Ovary (tissue), 9 donors: ENCODE measurements around the gene RAP1GAP. TPM values are rescaled to one million over a fixed set of nuclear protein-coding genes. Genes with fewer than 3 reads are reported as not detected.
A peak's percentile ranks its signal among the peaks of the same experiment; 100 is the strongest.

Experiments used
- DNase-seq, 5 donors: peaks; one replicate each; pipeline ENCODE4 v3.0.0-alpha.2; 2019 to 2020
- H3K27ac ChIP-seq, 2 donors: fragments of 200-600 bp; one replicate each; pipeline versions ENCODE4 v1.5.1 to v1.8.0; 2019 to 2022
- H3K27me3 ChIP-seq: fragments of 200-600 bp; one replicate; pipeline ENCODE4 v1.8.0; 2022
- H3K36me3 ChIP-seq: fragments of 200-600 bp; sonication (generic); one replicate; pipeline ENCODE4 v1.5.1; 2019
- H3K4me1 ChIP-seq: one replicate; pipeline ENCODE4 v1.8.1; 2013; ENCODE audit warnings: mild to moderate bottlenecking, moderate library complexity; ENCODE audit not compliant: insufficient read depth
- H3K4me3 ChIP-seq: fragments of 200-600 bp; sonication (generic); one replicate; pipeline ENCODE4 v1.5.1; 2017
- H3K9me3 ChIP-seq, 2 donors: fragments of 200-600 bp in 1 of 2; sonication (generic) in 1 of 2; one replicate each; pipeline versions ENCODE4 v1.5.1 to v1.8.1; 2013 to 2019; ENCODE audit warnings: mild to moderate bottlenecking in 1 of 2, moderate library complexity in 1 of 2
- EP300 ChIP-seq: sonication (generic); formaldehyde crosslinking; IDR thresholded peaks from one replicate; pipeline ENCODE4 v1.6.1; 2017; ENCODE audit warnings: antibody characterized with exemption
- POLR2A ChIP-seq: fragments of 450-650 bp; IDR thresholded peaks from one replicate; pipeline ENCODE4 v1.6.1; 2017; ENCODE audit warnings: antibody characterized with exemption, mild to moderate bottlenecking, moderate library complexity
- WGBS, 3 donors: extraction: QIAGEN DNeasy Blood & Tissue Kit in 1 of 3; methylation state at CpG; one replicate each; pipeline versions ENCODE4 v1.1.5 to v1.1.7; 2013 to 2017; 5-methylcytosine and 5-hydroxymethylcytosine counted together
- intact Hi-C, 4 donors: fragments of 100-400 bp; cut with DNase I; formaldehyde crosslinking; loops; one replicate each; pipeline versions ENCODE4 v1.11.0 to v1.15.1; 2022 to 2023
- polyA plus RNA-seq, 2 donors: library from polyadenylated mRNA; stranded (reverse); fragments of 200-250 nt in 1 of 2; fragments of 350-450 nt in 1 of 2; fragmentation: Illumina TruSeq in 1 of 2; extraction: RNeasy Lipid Tissue Mini Kit (QIAGEN cat#74804) in 1 of 2; gene quantifications; one replicate each; pipeline ENCODE4 v1.2.3, GENCODE V29; 2013 to 2014
- total RNA-seq, 7 donors: library from RNA; depleted of rRNA in 2 of 7; stranded (reverse); fragments of >200 nt in 2 of 7; fragmentation: NEBNext Ultra II Directional in 3 of 7; extraction: Animal tissue kit (Norgen Biotek cat#: 25700) in 3 of 7; gene quantifications; one replicate each; pipeline versions ENCODE4 v1.1.0 to v1.2.4, GENCODE V29; 2016 to 2023
- TF ChIP-seq, protein P1 (sequence below), 3 donors: fragments of 450-650 bp in 2 of 3; fragments of 200-600 bp in 1 of 3; IDR thresholded peaks; one replicate each; pipeline versions ENCODE4 v1.5.1 to v1.8.0; 2016 to 2022; ENCODE audit warnings: antibody characterized with exemption in 3 of 3, mild to moderate bottlenecking in 1 of 3
- donor health status: DM: no; HTN: no; CAD: no; lungs with moderate emphysema.
- donor health status: DM: no; HTN: no; CAD: no.
- donor health status: Bipolar disorder and iron deficiency.
- donor health status: DM: yes; HTN: yes; CAD: no.
- donor health status: DM: no; HTN: no; CAD: no.
- donor health status: DM: yes; HTN: yes; CAD: no.

The RAP1GAP gene
- total and polyA plus RNA-seq, 9 donors: 0.60 to 9.4 (median 2.8) TPM

- H3K9me3 ChIP-seq: no peaks in the 10 kb centered on the region
- intact Hi-C loops: no loop called here
- H3K27me3 ChIP-seq: no peaks in the 10 kb centered on the region
- H3K27ac ChIP-seq: no peak overlapping the region
- no peaks in the 10 kb centered on the region for H3K36me3 ChIP-seq
- H3K4me3 ChIP-seq: no peak overlapping the region
- whole genome bisulfite sequencing, 3 donors: 85 to 94% (median 93%) methylated on average over 5 to 6 of the region's 6 CpGs
- TF ChIP-seq POLR2A (no peak), EP300 (no peak)
- TF ChIP-seq, protein P1, sequence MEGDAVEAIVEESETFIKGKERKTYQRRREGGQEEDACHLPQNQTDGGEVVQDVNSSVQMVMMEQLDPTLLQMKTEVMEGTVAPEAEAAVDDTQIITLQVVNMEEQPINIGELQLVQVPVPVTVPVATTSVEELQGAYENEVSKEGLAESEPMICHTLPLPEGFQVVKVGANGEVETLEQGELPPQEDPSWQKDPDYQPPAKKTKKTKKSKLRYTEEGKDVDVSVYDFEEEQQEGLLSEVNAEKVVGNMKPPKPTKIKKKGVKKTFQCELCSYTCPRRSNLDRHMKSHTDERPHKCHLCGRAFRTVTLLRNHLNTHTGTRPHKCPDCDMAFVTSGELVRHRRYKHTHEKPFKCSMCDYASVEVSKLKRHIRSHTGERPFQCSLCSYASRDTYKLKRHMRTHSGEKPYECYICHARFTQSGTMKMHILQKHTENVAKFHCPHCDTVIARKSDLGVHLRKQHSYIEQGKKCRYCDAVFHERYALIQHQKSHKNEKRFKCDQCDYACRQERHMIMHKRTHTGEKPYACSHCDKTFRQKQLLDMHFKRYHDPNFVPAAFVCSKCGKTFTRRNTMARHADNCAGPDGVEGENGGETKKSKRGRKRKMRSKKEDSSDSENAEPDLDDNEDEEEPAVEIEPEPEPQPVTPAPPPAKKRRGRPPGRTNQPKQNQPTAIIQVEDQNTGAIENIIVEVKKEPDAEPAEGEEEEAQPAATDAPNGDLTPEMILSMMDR (IDR thresholded peaks at IDR 0.05): no peak
- H3K4me1 ChIP-seq: no peaks in the 10 kb centered on the region
- DNase-seq: no peak
Measured at GRCh38 chr1:21640653-21641052, 28.5 kb downstream of the RAP1GAP start.

DNA sequence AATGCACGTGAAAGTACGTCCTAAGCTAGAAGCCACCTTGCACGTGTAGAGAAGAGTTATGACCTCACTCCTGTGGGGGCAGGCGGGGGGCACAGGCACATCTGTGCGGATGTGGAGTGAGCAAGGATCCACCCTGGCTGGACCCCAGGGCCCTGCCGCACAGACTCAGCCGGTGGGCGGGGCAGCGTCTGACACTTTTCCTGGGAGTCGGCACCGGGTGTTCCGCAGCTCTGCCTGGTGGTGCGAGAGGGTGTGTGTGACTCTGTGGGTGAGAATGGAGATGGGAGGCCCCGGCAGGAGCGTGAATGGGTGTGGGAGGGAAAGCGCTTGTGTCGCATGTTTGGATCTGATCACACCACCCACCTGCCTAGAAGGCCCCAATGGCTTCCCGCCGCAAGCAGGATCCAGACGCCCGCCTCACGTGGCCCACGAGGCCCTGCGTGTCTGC, 29.5 kb downstream of the RAP1GAP start:
- 23 to 34% (median 23%) methylated on average over 24 of the region's 24 CpGs for WGBS, 3 donors
- H3K4me3 ChIP-seq: no peak overlapping the region
- H3K9me3 ChIP-seq: no peaks in the 10 kb centered on the region
- intact Hi-C loops: no loop called here
- peak in 1 of 5 donors; percentile 61 for DNase-seq
- no peak for TF ChIP-seq EP300
- TF ChIP-seq, protein P1 (IDR thresholded peaks at IDR 0.05): no peak
- TF ChIP-seq POLR2A: no peak
- H3K4me1 ChIP-seq: no peaks in the 10 kb centered on the region
- no peak overlapping the region for H3K27ac ChIP-seq
- no peaks in the 10 kb centered on the region for H3K36me3 ChIP-seq
- H3K27me3 ChIP-seq: no peaks in the 10 kb centered on the region

- no peak for DNase-seq
- H3K4me3 ChIP-seq: no peak overlapping the region
- H3K4me1 ChIP-seq: no peaks in the 10 kb centered on the region
- H3K9me3 ChIP-seq: no peaks in the 10 kb centered on the region
- 22 to 49% (median 26%) methylated on average over 10 of the region's 10 CpGs for WGBS, 3 donors
- TF ChIP-seq EP300 (no peak), POLR2A (no peak)
- TF ChIP-seq, protein P1 (IDR thresholded peaks at IDR 0.05): no peak
- H3K27me3 ChIP-seq: no peaks in the 10 kb centered on the region
- intact Hi-C loops: no loop called here
- H3K36me3 ChIP-seq: no peaks in the 10 kb centered on the region
- no peak overlapping the region for H3K27ac ChIP-seq
Measured at GRCh38 chr1:21638531-21639341, 30.4 kb downstream of the RAP1GAP start.

DNA sequence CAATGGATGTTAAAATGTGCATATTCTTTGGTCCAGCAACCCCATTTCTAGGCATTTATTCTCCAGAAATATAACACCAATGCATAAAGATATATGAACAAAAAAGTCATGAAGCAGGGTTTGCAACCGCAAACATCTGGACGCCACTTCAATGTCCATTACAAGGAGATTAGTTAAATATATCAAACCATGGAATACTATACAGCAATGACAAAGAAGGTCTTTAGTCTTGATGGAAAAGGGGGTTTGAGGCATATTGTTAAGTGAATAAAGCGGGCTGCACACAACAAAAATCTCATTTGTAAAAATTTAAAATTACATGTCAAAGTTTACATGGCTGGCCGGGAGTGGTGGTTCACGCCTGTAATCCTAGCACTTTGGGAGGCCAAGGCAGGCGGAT, 31.6 kb downstream of the RAP1GAP start:
- no peaks in the 10 kb centered on the region for H3K36me3 ChIP-seq
- no peaks in the 10 kb centered on the region for H3K9me3 ChIP-seq
- intact Hi-C loops: no loop called here
- H3K4me1 ChIP-seq: no peaks in the 10 kb centered on the region
- TF ChIP-seq EP300 (no peak), POLR2A (no peak)
- TF ChIP-seq, protein P1 (IDR thresholded peaks at IDR 0.05): no peak
- no peak overlapping the region for H3K27ac ChIP-seq
- no peaks in the 10 kb centered on the region for H3K27me3 ChIP-seq
- no peak for DNase-seq
- WGBS, 3 donors: 96 to 99% (median 96%) methylated on average over 6 of the region's 6 CpGs
- H3K4me3 ChIP-seq: no peak overlapping the region
